Measurements from ENCODE around the gene MIER3.
A peak's percentile ranks its signal among the peaks of the same experiment; 100 is the strongest.

The MIER3 gene

GRCh38 chr5:56958595-56958994 lies 6.7 kb upstream of the MIER3 start:
- DNase-seq: no peak

GRCh38 chr5:56954262-56954661 lies 2.3 kb upstream of the MIER3 start:
- DNase-seq: no peak

GRCh38 chr5:56951126-56951945 lies 587 bp downstream of the MIER3 start:
- DNase-seq: no peak

GRCh38 chr5:56950626-56951125 lies 1.2 kb downstream of the MIER3 start:
- DNase-seq: peak; percentile 70

GRCh38 chr5:56947052-56947451 lies 4.9 kb downstream of the MIER3 start:
- DNase-seq: no peak

GRCh38 chr5:56941981-56942380 lies 9.9 kb downstream of the MIER3 start:
- DNase-seq: peak; percentile 79

GRCh38 chr5:56938858-56939257 lies 13.1 kb downstream of the MIER3 start:
- DNase-seq: no peak

- no peak for DNase-seq
Measured at GRCh38 chr5:56934325-56934724, 17.6 kb downstream of the MIER3 start.

GRCh38 chr5:56922922-56923321 lies 29.0 kb downstream of the MIER3 start:
- no peak for DNase-seq

- DNase-seq: no peak
Measured at GRCh38 chr5:56919942-56920662, 31.8 kb downstream of the MIER3 start.

- no peak for DNase-seq
Measured at GRCh38 chr5:56918054-56918453, 33.9 kb downstream of the MIER3 start.

GRCh38 chr5:56917534-56917933 lies 34.4 kb downstream of the MIER3 start:
- DNase-seq: no peak

GRCh38 chr5:56914678-56915077 lies 37.2 kb downstream of the MIER3 start:
- no peak for DNase-seq

GRCh38 chr5:56913766-56914165 lies 38.2 kb downstream of the MIER3 start:
- no peak for DNase-seq

GRCh38 chr5:56910210-56910965 lies 41.5 kb downstream of the MIER3 start:
- DNase-seq: peak; percentile 64

- DNase-seq: peak; percentile 97
Measured at GRCh38 chr5:56909294-56910209, 42.4 kb downstream of the MIER3 start, which contains the start of gene SETD9. Gene SETD9 (plus strand): TSS chr5:56909596. CDS start chr5:56909646, 50 bp downstream.

- DNase-seq: no peak
Measured at GRCh38 chr5:56908942-56909293, 43.0 kb downstream of the MIER3 start.

GRCh38 chr5:56900858-56901578 lies 50.9 kb downstream of the MIER3 start:
- peak; percentile 46 for DNase-seq

GRCh38 chr5:56900395-56900794 lies 51.5 kb downstream of the MIER3 start:
- peak; percentile 48 for DNase-seq

- DNase-seq: no peak
Measured at GRCh38 chr5:56898213-56898612, 53.7 kb downstream of the MIER3 start.

- DNase-seq: no peak
Measured at GRCh38 chr5:56896763-56897162, 55.2 kb downstream of the MIER3 start.
